IPS DF 6.9 (cell line): ENCODE measurements around the gene KCTD21.

Experiments
- DNase-seq: peaks from one replicate; pipeline ENCODE4 v3.0.0-alpha.2; 2013; ENCODE audit warnings: low read depth, low spot score
- H3K27ac ChIP-seq: one replicate; pipeline ENCODE4 v1.5.1; 2013; ENCODE audit warnings: low read length, control low read depth
- H3K27me3 ChIP-seq: 2 replicates; pipeline ENCODE4 v1.6.1; 2013; ENCODE audit warnings: mild to moderate bottlenecking, low read length; ENCODE audit not compliant: control insufficient read depth, insufficient read depth
- H3K36me3 ChIP-seq: 2 replicates; pipeline ENCODE4 v1.6.1; 2013; ENCODE audit warnings: low read length; ENCODE audit not compliant: control insufficient read depth, insufficient read depth
- H3K4me1 ChIP-seq: 2 replicates; pipeline ENCODE4 v1.6.1; 2013; ENCODE audit warnings: low read length; ENCODE audit not compliant: control insufficient read depth, insufficient read depth
- H3K4me3 ChIP-seq: 2 replicates; pipeline ENCODE4 v1.5.1; 2013; ENCODE audit warnings: mild to moderate bottlenecking, low read length
- H3K9me3 ChIP-seq: 2 replicates; pipeline ENCODE4 v1.6.1; 2013; ENCODE audit warnings: low read length, inconsistent platforms; ENCODE audit not compliant: control insufficient read depth, insufficient read depth
- WGBS: extraction: QIAGEN DNeasy Blood & Tissue Kit; methylation state at CpG from one replicate; pipeline ENCODE4 v1.1.7; 2013; ENCODE audit warnings: mixed read lengths, missing lambda C conversion rate; ENCODE audit not compliant: insufficient read length, insufficient coverage; 5-methylcytosine and 5-hydroxymethylcytosine counted together

The KCTD21 gene

DNA sequence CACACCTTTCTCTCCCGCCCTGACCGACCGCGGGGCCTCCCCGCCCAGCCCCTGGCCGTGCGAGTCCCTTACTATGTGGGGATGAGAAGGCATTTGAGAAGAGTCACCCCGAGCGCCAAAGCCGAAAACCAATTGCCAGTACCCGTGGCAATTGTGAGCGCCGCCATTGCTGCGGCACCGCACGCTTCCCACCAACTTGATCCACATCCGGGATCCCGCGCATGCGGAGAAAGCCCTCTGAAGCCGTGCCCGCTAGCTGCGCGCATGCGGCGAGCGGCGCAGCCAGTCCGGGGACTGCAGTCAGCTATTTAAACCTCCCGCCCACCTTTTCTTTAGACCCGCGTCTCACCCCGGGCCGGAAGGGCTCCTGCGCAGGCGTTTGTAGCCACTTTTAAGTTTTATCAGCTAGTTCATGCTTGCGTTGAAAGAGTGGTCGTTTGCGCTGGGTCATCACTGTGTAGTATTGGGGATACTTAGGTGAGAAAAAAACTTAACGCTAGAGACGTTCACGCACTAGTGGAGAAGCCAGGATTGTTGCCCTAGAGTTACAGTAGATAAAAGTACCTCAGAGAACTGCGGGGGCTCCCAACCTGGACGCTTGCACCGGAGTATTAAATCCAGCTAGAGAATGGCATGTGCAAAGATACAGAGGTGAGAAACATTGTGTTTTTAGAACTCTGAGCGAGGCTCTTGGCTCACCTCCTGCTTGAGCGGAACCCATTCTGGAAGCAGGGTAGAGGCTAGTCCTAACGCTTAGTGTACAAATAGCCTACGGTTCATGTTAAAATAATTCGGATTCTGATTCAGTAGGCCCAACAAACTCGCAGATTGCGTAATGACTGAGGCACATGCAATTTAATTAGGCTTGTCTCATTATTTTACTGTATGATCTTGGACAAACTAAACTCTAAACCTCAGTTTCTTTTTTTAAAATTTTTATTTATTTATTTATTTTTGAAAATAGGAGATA is 48.7 kb downstream of the KCTD21 start, which contains the start of gene ALG8:
ALG8 (minus strand) TSS at position 205 of the 970 bp plus-strand sequence; CDS start at position 167, 38 bp downstream.
- H3K4me3 ChIP-seq: peak within 1 kb of the TSS; percentile 94; the same call in 1 of the 2 replicates
- H3K27ac ChIP-seq: no peak within 1 kb of the TSS
- WGBS: no CpG with 5 or more reads among the region's 52 CpGs
- H3K27me3 ChIP-seq: no peaks in the 10 kb centered on the region
- no peaks in the 10 kb centered on the region for H3K4me1 ChIP-seq
- DNase-seq: peak; percentile 93
- no peaks in the 10 kb centered on the region for H3K9me3 ChIP-seq
- no peaks in the 10 kb centered on the region for H3K36me3 ChIP-seq

DNA sequence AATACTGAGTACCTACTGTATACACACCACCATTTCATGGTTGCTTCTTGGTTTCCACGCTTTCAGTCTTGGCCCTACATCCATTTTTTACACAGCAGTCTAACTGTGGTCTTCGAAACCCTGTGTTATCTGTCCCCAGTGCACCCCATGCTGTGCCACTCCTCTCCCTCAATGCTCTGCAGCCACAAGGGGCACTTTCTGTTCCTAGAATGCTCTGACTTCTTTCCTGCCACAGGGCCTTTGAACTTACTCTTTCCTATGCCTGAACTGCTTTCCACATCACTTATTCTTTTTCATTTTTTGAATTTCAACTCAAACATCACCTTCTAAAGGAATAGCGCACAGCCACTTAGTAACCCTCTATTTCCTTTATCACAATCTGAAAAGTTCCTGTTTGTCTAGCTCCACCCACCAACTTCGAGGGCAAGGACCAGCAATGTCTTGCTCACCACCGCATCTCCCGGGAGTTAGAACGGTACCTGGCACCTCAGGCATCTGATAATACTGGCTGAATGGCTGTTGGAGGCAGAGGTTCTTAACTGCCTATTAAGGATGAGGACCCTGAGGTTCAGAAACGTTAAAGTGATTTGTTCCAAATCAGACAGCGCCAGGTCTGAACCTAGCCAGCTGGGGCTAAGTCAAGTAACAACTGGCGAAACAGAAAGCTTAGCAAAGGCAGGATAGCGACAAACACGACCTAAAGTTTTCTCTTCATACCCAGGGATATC is 49.6 kb downstream of the KCTD21 start:
- no CpG with 5 or more reads among the region's 12 CpGs for WGBS
- Histone ChIP-seq H3K27ac (no peak overlapping the region), H3K4me3 (peak overlapping the region; percentile 94; the same call in 1 of the 2 replicates), H3K4me1 (no peaks in the 10 kb centered on the region), H3K36me3 (no peaks in the 10 kb centered on the region), H3K9me3 (no peaks in the 10 kb centered on the region), H3K27me3 (no peaks in the 10 kb centered on the region)
- no peak for DNase-seq

DNA sequence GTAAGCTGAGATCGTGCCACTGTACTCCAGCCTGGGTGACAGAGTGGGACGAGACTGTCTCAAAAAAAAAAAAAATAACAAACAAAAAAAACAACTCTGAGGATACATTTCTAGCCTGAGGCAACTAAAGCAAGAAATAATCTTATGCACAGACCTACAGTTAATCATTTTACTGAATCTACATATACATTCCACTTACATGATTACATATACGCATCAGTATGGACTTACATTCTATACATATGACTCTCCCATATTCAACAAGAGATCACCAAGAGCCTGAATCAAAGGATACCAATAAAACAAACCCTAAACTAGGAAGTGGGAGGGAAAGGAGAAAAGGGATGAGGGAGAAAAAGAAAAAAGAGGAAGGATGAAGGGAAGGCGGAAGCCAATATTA is 50.1 kb downstream of the KCTD21 start:
- no peaks in the 10 kb centered on the region for H3K9me3 ChIP-seq
- H3K36me3 ChIP-seq: no peaks in the 10 kb centered on the region
- no peak overlapping the region for H3K4me3 ChIP-seq
- DNase-seq: no peak
- H3K4me1 ChIP-seq: no peaks in the 10 kb centered on the region
- no peaks in the 10 kb centered on the region for H3K27me3 ChIP-seq
- no peak overlapping the region for H3K27ac ChIP-seq
- WGBS: no CpG with 5 or more reads among the region's 4 CpGs

DNA sequence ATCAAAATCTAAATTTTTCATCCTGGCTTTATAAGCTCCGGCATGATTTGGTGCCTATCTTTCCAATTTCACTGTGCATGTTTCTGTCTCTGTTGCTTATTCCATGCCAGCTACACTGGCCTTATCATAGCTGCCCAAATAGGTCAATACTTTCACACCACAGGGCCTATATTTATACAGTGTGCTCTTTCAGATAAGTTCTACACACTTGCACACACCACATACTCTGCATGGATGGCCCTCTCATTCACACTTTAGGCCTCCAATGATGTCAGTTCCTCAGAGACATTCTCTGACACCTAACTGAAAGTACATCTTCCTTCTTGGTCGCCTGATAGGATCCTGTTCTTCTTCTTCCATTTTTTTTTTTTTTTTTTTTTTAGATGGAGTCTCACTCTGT is 56.0 kb downstream of the KCTD21 start:
- Histone ChIP-seq H3K4me3 (no peak overlapping the region), H3K27me3 (no peaks in the 10 kb centered on the region), H3K9me3 (no peaks in the 10 kb centered on the region), H3K27ac (no peak overlapping the region), H3K4me1 (no peaks in the 10 kb centered on the region; the same call in 1 of the 2 replicates), H3K36me3 (no peaks in the 10 kb centered on the region)
- no CpG with 5 or more reads among the region's 2 CpGs for WGBS
- DNase-seq: no peak

DNA sequence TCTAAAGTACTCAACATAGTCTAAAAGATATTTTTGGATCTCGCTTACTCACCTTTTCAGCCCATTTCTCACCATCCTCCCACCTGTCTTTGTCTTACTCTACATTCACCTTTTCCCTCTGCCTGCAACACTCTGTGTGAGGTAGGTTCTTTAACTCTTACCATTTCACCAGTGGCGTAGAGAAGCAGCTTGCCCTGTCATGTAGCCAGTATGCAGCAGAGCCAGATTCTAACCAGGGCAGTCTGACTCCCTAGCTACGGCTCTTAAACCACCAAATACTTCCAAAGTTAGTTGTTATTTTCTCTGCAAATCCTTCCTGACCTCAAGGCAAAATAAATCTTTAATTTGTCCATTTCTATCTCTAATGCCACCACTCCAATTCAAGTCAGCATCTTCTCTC is 56.5 kb downstream of the KCTD21 start:
- WGBS: no CpG with 5 or more reads among the region's 3 CpGs
- Histone ChIP-seq H3K9me3 (no peaks in the 10 kb centered on the region), H3K27ac (no peak overlapping the region), H3K27me3 (no peaks in the 10 kb centered on the region), H3K4me3 (no peak overlapping the region), H3K4me1 (no peaks in the 10 kb centered on the region; the same call in 1 of the 2 replicates), H3K36me3 (no peaks in the 10 kb centered on the region)
- no peak for DNase-seq

DNA sequence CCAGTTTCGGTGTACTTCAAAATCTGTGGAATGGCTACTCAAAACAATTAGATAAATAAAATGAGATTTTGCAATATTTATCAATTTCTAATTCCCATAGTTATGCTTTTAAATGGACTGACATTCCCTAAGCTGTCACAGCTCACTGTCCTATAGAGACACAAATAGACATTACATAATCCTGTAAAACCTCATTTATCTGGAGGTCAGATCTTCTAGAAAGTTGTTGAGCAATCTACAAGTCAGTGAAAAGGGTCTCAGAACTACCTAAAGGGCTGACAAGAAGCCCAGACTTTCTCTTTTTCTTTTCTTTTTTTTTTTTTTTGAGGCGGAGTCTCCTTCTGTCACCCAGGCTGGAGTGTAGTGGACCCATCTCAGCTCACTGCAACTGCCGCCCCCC is 61.0 kb downstream of the KCTD21 start:
- H3K4me1 ChIP-seq: no peaks in the 10 kb centered on the region; the same call in 1 of the 2 replicates
- H3K36me3 ChIP-seq: peaks cover 2% of the 10 kb centered on the region; the same call in 1 of the 2 replicates
- no peak overlapping the region for H3K27ac ChIP-seq
- WGBS: no CpG with 5 or more reads among the region's 3 CpGs
- H3K9me3 ChIP-seq: no peaks in the 10 kb centered on the region
- no peak overlapping the region for H3K4me3 ChIP-seq
- H3K27me3 ChIP-seq: no peaks in the 10 kb centered on the region
- DNase-seq: no peak
